Neuronal stem cell (in vitro differentiated cells): ENCODE measurements around the gene OR13C9. TPM values are rescaled to one million over a fixed set of nuclear protein-coding genes. Genes with fewer than 3 reads are reported as not detected.
A peak's percentile ranks its signal among the peaks of the same experiment; 100 is the strongest.

Experiments used
- DNase-seq: peaks from one replicate; pipeline ENCODE4 v3.0.0-alpha.2; 2013; ENCODE audit warnings: low spot score
- H2AFZ ChIP-seq: one replicate; pipeline ENCODE4 v1.6.1; 2013; ENCODE audit warnings: mild to moderate bottlenecking, low read length, inconsistent platforms
- H2AK5ac ChIP-seq: 2 replicates; pipeline ENCODE4 v1.6.1; 2013; ENCODE audit warnings: low read depth, mild to moderate bottlenecking, inconsistent platforms, low read length, moderate library complexity, mixed read lengths
- H2BK120ac ChIP-seq: 2 replicates; pipeline ENCODE4 v1.6.1; 2013; ENCODE audit warnings: low read depth, mild to moderate bottlenecking, inconsistent platforms, low read length, moderate library complexity, mixed read lengths
- H2BK12ac ChIP-seq: one replicate; pipeline ENCODE4 v1.6.1; 2013; ENCODE audit warnings: low read length, inconsistent platforms
- H2BK15ac ChIP-seq: 2 replicates; pipeline ENCODE4 v1.6.1; 2013; ENCODE audit warnings: mild to moderate bottlenecking, low read length, inconsistent platforms, mixed read lengths
- H2BK5ac ChIP-seq: one replicate; pipeline ENCODE4 v1.6.1; 2013; ENCODE audit warnings: inconsistent platforms, mild to moderate bottlenecking, low read length, moderate library complexity
- H3K14ac ChIP-seq: one replicate; pipeline ENCODE4 v1.6.1; 2013; ENCODE audit warnings: low read length, inconsistent platforms
- H3K18ac ChIP-seq: 2 replicates; pipeline ENCODE4 v1.6.1; 2013; ENCODE audit warnings: low read length, inconsistent platforms
- H3K23ac ChIP-seq: 2 replicates; pipeline ENCODE4 v1.6.1; 2013; ENCODE audit warnings: low read depth, mild to moderate bottlenecking, mixed read lengths, low read length, inconsistent platforms; ENCODE audit not compliant: poor library complexity
- H3K27ac ChIP-seq: replicated peaks from 3 replicates; pipeline ENCODE4 v1.5.1; 2013; ENCODE audit warnings: low read length, inconsistent platforms
- H3K27me3 ChIP-seq, 3 experiments: 2 replicates each; pipeline ENCODE4 v1.6.1; 2013; ENCODE audit warnings: low read length in 3 of 3, mild to moderate bottlenecking in 2 of 3, inconsistent platforms in 1 of 3, low read depth in 1 of 3, mixed read lengths in 1 of 3, moderate library complexity in 1 of 3; ENCODE audit not compliant: control insufficient read depth in 3 of 3, insufficient read depth in 3 of 3
- H3K36me3 ChIP-seq, 2 donors: replicated peaks in 1 of 2; 2 replicates each; pipeline ENCODE4 v1.6.1; 2013; ENCODE audit warnings: low read length in 2 of 2; ENCODE audit not compliant: control insufficient read depth in 2 of 2, insufficient read depth in 2 of 2
- H3K4ac ChIP-seq: 2 replicates; pipeline ENCODE4 v1.6.1; 2013; ENCODE audit warnings: inconsistent platforms, mild to moderate bottlenecking, low read length, moderate library complexity
- H3K4me1 ChIP-seq, 2 donors: 1 replicate in 1 of 2; 2 replicates in 1 of 2; pipeline ENCODE4 v1.6.1; 2013; ENCODE audit warnings: low read length in 2 of 2, low read depth in 1 of 2; ENCODE audit not compliant: control insufficient read depth in 2 of 2, insufficient read depth in 1 of 2
- H3K4me2 ChIP-seq: one replicate; pipeline ENCODE4 v1.6.1; 2013; ENCODE audit warnings: mild to moderate bottlenecking, low read length, inconsistent platforms; ENCODE audit not compliant: insufficient read depth, poor library complexity, severe bottlenecking
- H3K4me3 ChIP-seq, 2 donors: 2 replicates each; pipeline ENCODE4 v1.5.1; 2013; ENCODE audit warnings: low read length in 2 of 2, mild to moderate bottlenecking in 2 of 2, inconsistent platforms in 1 of 2, moderate library complexity in 1 of 2
- H3K79me1 ChIP-seq: one replicate; pipeline ENCODE4 v1.6.1; 2013; ENCODE audit warnings: low read depth, mild to moderate bottlenecking, inconsistent platforms, low read length, moderate library complexity
- H3K9ac ChIP-seq: one replicate; pipeline ENCODE4 v1.6.1; 2013; ENCODE audit warnings: mild to moderate bottlenecking, low read depth, low read length, inconsistent platforms; ENCODE audit not compliant: poor library complexity
- H3K9me3 ChIP-seq, 2 donors: replicated peaks in 1 of 2; 2 replicates each; pipeline versions ENCODE3 to v1.6.1; 2013; ENCODE audit warnings: low read length in 2 of 2, mild to moderate bottlenecking in 2 of 2, inconsistent platforms in 1 of 2, low read depth in 1 of 2, mixed read lengths in 1 of 2, moderate library complexity in 1 of 2; ENCODE audit not compliant: control insufficient read depth in 2 of 2, insufficient read depth in 1 of 2
- H4K8ac ChIP-seq: one replicate; pipeline ENCODE4 v1.6.1; 2013; ENCODE audit warnings: low read depth, mild to moderate bottlenecking, inconsistent platforms, low read length, moderate library complexity
- H4K91ac ChIP-seq: one replicate; pipeline ENCODE4 v1.6.1; 2013; ENCODE audit warnings: low read length, low read depth, mild to moderate bottlenecking, inconsistent platforms; ENCODE audit not compliant: poor library complexity
- WGBS, 2 donors: extraction: QIAGEN DNeasy Blood & Tissue Kit; methylation state at CpG; one replicate each; pipeline ENCODE4 v1.1.7; 2013; ENCODE audit warnings: missing lambda C conversion rate in 2 of 2, mixed read lengths in 1 of 2; ENCODE audit not compliant: insufficient read length in 2 of 2, insufficient replicate concordance in 1 of 2; ENCODE audit errors: extremely low coverage in 2 of 2; 5-methylcytosine and 5-hydroxymethylcytosine counted together
- polyA plus RNA-seq, 2 experiments: library from polyadenylated mRNA; stranded (reverse); fragments of 200-250 nt; gene quantifications; one replicate each; pipeline ENCODE4 v1.2.3, GENCODE V29; 2013

Gene OR13C9, protein sequence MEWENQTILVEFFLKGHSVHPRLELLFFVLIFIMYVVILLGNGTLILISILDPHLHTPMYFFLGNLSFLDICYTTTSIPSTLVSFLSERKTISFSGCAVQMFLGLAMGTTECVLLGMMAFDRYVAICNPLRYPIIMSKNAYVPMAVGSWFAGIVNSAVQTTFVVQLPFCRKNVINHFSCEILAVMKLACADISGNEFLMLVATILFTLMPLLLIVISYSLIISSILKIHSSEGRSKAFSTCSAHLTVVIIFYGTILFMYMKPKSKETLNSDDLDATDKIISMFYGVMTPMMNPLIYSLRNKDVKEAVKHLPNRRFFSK
- not detected for polyA plus RNA-seq (2013, experiment 1 of 2)
- polyA plus RNA-seq (2013, experiment 2 of 2), result not detected

- no peak within 1 kb of the TSS for H2BK12ac ChIP-seq
- H3K36me3 ChIP-seq, result no peaks in the 10 kb centered on the region
- no peak within 1 kb of the TSS for H3K23ac ChIP-seq
- no peak within 1 kb of the TSS for H3K4me2 ChIP-seq
- no peak within 1 kb of the TSS for H2AK5ac ChIP-seq
- H3K9ac ChIP-seq, result no peak within 1 kb of the TSS
- H3K27me3 ChIP-seq, result no peaks in the 10 kb centered on the region
- H2AFZ ChIP-seq, result no peak within 1 kb of the TSS
- H3K4me1 ChIP-seq, result no peaks in the 10 kb centered on the region
- no peak for DNase-seq
- WGBS, 2 donors, result 100% methylated on average over 1 of the region's 2 CpGs; no CpG with 5 or more reads in 1 of the 2 donors
- H4K8ac ChIP-seq, result no peak within 1 kb of the TSS
- no peak within 1 kb of the TSS for H2BK5ac ChIP-seq
- H2BK120ac ChIP-seq, result no peak within 1 kb of the TSS
- H3K18ac ChIP-seq, result no peak within 1 kb of the TSS
- H4K91ac ChIP-seq, result no peak within 1 kb of the TSS
- H3K79me1 ChIP-seq, result no peaks in the 10 kb centered on the region
- H3K4me3 ChIP-seq, result no peak within 1 kb of the TSS
- H2BK15ac ChIP-seq, result no peak within 1 kb of the TSS
- no peak within 1 kb of the TSS for H3K4ac ChIP-seq
- no peaks in the 10 kb centered on the region for H3K9me3 ChIP-seq
- no peak within 1 kb of the TSS for H3K14ac ChIP-seq
- H3K27ac ChIP-seq, result no peak within 1 kb of the TSS
These were observed at the start of gene OR13C9 for GRCh38 chr9:104618104-104618503. Gene OR13C9 (minus strand): TSS chr9:104618204. CDS start chr9:104618204, 0 bp downstream.

GRCh38 chr9:104658496-104659195, 40.6 kb upstream of the OR13C9 start:
- H4K91ac ChIP-seq, result no peak overlapping the region
- H2AK5ac ChIP-seq, result no peak overlapping the region
- H4K8ac ChIP-seq, result no peak overlapping the region
- no peak overlapping the region for H3K14ac ChIP-seq
- H3K4me1 ChIP-seq, result peaks cover 0 to 6% of the 10 kb centered on the region in 2 donors
- whole genome bisulfite sequencing, 2 donors, result no CpG with 5 or more reads among the region's 2 CpGs
- no peak overlapping the region for H2AFZ ChIP-seq
- H3K23ac ChIP-seq, result no peak overlapping the region
- no peaks in the 10 kb centered on the region for H3K79me1 ChIP-seq
- H3K4me3 ChIP-seq, result no peak overlapping the region
- no peak overlapping the region for H2BK15ac ChIP-seq
- DNase-seq, result no peak
- H3K9ac ChIP-seq, result no peak overlapping the region
- no peak overlapping the region for H2BK5ac ChIP-seq
- H2BK12ac ChIP-seq, result no peak overlapping the region
- H2BK120ac ChIP-seq, result no peak overlapping the region
- H3K27me3 ChIP-seq, result no peaks in the 10 kb centered on the region
- no peak overlapping the region for H3K4me2 ChIP-seq
- H3K9me3 ChIP-seq, result peaks cover 0 to 2% of the 10 kb centered on the region in 2 donors
- no peak overlapping the region for H3K4ac ChIP-seq
- no peak overlapping the region for H3K27ac ChIP-seq
- no peak overlapping the region for H3K18ac ChIP-seq
- no peaks in the 10 kb centered on the region for H3K36me3 ChIP-seq

DNA sequence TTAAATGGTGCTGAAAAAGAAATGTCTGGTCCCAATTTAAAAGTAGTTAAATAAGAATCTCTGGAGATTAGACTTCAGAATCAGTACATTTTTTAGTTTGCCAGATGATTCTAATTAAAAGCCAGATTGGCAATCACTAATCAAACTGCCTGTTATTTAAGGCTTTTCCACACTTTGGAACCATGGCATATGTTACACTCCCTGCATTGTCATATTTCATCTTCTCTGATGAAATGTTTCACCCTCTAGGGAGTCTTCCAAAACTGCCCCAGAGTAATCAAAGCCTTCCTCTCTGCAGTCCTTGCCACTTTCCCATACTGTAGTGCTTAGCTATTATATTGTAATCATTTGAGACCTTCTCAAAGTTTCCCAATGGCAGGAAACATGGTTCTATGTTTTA, 17.5 kb upstream of the OR13C9 start:
- H4K91ac ChIP-seq, result no peak overlapping the region
- no peak overlapping the region for H3K27ac ChIP-seq
- H3K4me2 ChIP-seq, result no peak overlapping the region
- H3K18ac ChIP-seq, result no peak overlapping the region
- H2BK120ac ChIP-seq, result no peak overlapping the region
- no peak overlapping the region for H3K4me3 ChIP-seq
- no peak overlapping the region for H3K9ac ChIP-seq
- no peak overlapping the region for H2BK12ac ChIP-seq
- H2AK5ac ChIP-seq, result no peak overlapping the region
- no peaks in the 10 kb centered on the region for H3K4me1 ChIP-seq
- no peak overlapping the region for H3K14ac ChIP-seq
- no peak overlapping the region for H2AFZ ChIP-seq
- H2BK5ac ChIP-seq, result no peak overlapping the region
- H2BK15ac ChIP-seq, result no peak overlapping the region
- H3K36me3 ChIP-seq, result no peaks in the 10 kb centered on the region
- H3K23ac ChIP-seq, result no peak overlapping the region
- no peak for DNase-seq
- H4K8ac ChIP-seq, result no peak overlapping the region
- no peak overlapping the region for H3K4ac ChIP-seq
- no peaks in the 10 kb centered on the region for H3K27me3 ChIP-seq
- H3K9me3 ChIP-seq, result peaks cover 0 to 6% of the 10 kb centered on the region in 2 donors
- H3K79me1 ChIP-seq, result no peaks in the 10 kb centered on the region

DNA sequence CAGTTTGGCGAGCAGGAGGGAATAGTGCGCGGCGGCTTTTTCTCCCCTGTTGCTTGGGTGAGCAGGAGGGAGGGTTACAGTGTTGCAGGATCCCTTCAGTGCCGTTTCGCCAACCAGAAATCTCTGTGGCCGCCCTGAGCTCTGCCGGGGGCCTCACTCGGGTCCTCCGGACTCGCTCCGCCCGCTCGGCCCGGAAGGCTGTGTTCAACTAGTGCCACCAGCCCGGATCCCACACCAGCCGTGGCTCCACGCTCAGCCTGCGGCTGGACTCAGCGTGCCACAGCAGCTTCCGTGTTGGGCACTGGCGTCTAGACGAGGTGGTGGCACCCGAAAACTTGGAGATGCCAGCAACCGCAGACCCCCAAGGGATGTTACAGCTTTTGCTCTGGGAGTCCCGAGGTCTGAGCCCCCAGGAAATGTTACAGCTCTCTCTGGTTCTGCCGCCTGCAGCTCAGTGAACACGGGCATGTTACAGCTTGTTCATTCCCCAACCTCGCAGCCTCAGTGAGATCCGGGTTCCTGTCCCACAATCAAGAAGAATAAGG, 16.0 kb upstream of the OR13C9 start:
- H3K36me3 ChIP-seq, result no peaks in the 10 kb centered on the region

More for the DNA sequence above, 16.0 kb upstream of the OR13C9 start:
- H3K4me1 ChIP-seq, result no peaks in the 10 kb centered on the region
- no peak overlapping the region for H2BK5ac ChIP-seq
- no peak overlapping the region for H3K14ac ChIP-seq
- no peak for DNase-seq
- H4K91ac ChIP-seq, result no peak overlapping the region
- no peak overlapping the region for H3K4me2 ChIP-seq
- no peak overlapping the region for H4K8ac ChIP-seq
- no peak overlapping the region for H3K9ac ChIP-seq
- H2AK5ac ChIP-seq, result no peak overlapping the region
- H3K4me3 ChIP-seq, result no peak overlapping the region
- H3K27me3 ChIP-seq, result no peaks in the 10 kb centered on the region
- no peaks in the 10 kb centered on the region for H3K79me1 ChIP-seq
- no peak overlapping the region for H2BK15ac ChIP-seq
- no peak overlapping the region for H2BK12ac ChIP-seq
- H3K27ac ChIP-seq, result no peak overlapping the region
- H2BK120ac ChIP-seq, result no peak overlapping the region
- no CpG with 5 or more reads among the region's 30 CpGs for WGBS, 2 donors
- H3K4ac ChIP-seq, result no peak overlapping the region
- H3K18ac ChIP-seq, result no peak overlapping the region
- H3K9me3 ChIP-seq, result peaks cover 0 to 6% of the 10 kb centered on the region in 2 donors
- H3K23ac ChIP-seq, result no peak overlapping the region
- H2AFZ ChIP-seq, result peak overlapping the region; percentile 35
